RWPE2 (cell line): ENCODE measurements around the gene KIF26B.

Source experiments
- ATAC-seq: fragments of 200-7000 bp; cut with Tn5 transposase; 3 replicates; pipeline ENCODE4 v1.9.1; 2021; ENCODE audit warnings: low read depth
- DNase-seq: peaks from one replicate; pipeline ENCODE4 v3.0.0-alpha.2; 2020; ENCODE audit warnings: low spot score
- H3K27ac ChIP-seq: fragments of 450-650 bp; 2 replicates; pipeline ENCODE4 v1.5.1; 2017; ENCODE audit warnings: mild to moderate bottlenecking; ENCODE audit not compliant: poor library complexity, severe bottlenecking
- H3K27me3 ChIP-seq: fragments of 250-450 bp; sonication (Bioruptor Pico); 2 replicates; pipeline ENCODE4 v1.5.1; 2021; ENCODE audit warnings: mild to moderate bottlenecking, moderate library complexity; ENCODE audit not compliant: insufficient read depth, poor library complexity, severe bottlenecking
- H3K36me3 ChIP-seq: fragments of 250-450 bp; sonication (Bioruptor Pico); 2 replicates; pipeline ENCODE4 v1.5.1; 2020; ENCODE audit warnings: low read depth, mild to moderate bottlenecking, moderate library complexity
- H3K4me1 ChIP-seq: fragments of 250-450 bp; sonication (Bioruptor Pico); 2 replicates; pipeline ENCODE4 v1.5.1; 2021; ENCODE audit warnings: mild to moderate bottlenecking, moderate library complexity; ENCODE audit not compliant: insufficient read depth, poor library complexity, severe bottlenecking
- H3K4me3 ChIP-seq: fragments of 250-450 bp; sonication (Bioruptor Pico); 2 replicates; pipeline ENCODE4 v1.5.1; 2021; ENCODE audit warnings: mild to moderate bottlenecking, moderate library complexity; ENCODE audit not compliant: severe bottlenecking
- H3K9me3 ChIP-seq: fragments of 250-450 bp; sonication (Bioruptor Pico); 2 replicates; pipeline ENCODE4 v1.5.1; 2021; ENCODE audit warnings: mild to moderate bottlenecking, moderate library complexity; ENCODE audit not compliant: severe bottlenecking
- TF ChIP-seq, protein P1 (sequence below): fragments of 450-650 bp; IDR thresholded peaks from one replicate; pipeline ENCODE4 v1.5.1; 2017; ENCODE audit warnings: mild to moderate bottlenecking, moderate library complexity; ENCODE audit not compliant: poor library complexity, severe bottlenecking

KIF26B gene

DNA sequence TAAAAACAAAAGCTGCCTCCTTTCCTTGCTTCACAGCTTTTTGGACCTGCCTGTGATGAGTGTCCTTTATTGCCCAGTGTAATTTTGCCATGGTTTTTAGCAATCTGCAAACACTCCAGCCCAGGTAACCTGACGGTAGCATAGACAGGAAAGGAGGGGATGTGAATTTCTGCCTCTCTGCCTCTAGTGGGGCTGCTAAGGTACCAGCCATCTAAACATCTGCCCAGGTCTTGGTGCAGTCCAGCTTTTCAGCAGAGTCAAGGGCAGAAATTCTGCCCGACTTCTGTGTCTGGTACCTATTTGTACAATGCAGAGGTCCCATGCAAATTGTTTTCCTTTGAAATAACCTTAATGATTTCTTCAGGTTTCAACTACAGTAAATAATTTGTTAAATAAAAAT, 371.4 kb downstream of the KIF26B start:
- TF ChIP-seq, protein P1, sequence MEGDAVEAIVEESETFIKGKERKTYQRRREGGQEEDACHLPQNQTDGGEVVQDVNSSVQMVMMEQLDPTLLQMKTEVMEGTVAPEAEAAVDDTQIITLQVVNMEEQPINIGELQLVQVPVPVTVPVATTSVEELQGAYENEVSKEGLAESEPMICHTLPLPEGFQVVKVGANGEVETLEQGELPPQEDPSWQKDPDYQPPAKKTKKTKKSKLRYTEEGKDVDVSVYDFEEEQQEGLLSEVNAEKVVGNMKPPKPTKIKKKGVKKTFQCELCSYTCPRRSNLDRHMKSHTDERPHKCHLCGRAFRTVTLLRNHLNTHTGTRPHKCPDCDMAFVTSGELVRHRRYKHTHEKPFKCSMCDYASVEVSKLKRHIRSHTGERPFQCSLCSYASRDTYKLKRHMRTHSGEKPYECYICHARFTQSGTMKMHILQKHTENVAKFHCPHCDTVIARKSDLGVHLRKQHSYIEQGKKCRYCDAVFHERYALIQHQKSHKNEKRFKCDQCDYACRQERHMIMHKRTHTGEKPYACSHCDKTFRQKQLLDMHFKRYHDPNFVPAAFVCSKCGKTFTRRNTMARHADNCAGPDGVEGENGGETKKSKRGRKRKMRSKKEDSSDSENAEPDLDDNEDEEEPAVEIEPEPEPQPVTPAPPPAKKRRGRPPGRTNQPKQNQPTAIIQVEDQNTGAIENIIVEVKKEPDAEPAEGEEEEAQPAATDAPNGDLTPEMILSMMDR = no peak
- no peak for DNase-seq
- H3K27me3 ChIP-seq = no peaks in the 10 kb centered on the region
- H3K9me3 ChIP-seq = no peaks in the 10 kb centered on the region
- H3K36me3 ChIP-seq = no peaks in the 10 kb centered on the region
- H3K4me1 ChIP-seq = no peaks in the 10 kb centered on the region
- ATAC-seq = no peak
- H3K4me3 ChIP-seq = no peak overlapping the region
- no peak overlapping the region for H3K27ac ChIP-seq

DNA sequence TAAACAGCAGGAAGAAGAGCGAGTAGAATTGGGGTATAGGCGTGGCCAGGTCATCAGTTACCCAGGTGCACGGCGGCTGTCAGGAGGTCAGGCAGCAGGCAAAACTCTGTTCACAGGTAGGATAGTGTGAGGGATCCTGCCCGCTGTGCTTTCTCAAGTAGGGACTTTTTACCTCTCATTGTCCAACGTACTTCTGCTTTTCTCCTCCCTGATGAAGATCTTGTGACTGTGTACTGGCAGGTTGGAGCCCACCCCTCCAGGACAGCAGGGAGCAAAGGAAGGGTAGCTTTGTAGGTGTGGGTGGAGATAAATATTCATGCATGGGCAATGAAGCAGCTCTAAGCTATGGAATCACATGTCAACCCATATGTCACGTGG, 373.5 kb downstream of the KIF26B start:
- H3K4me1 ChIP-seq = no peaks in the 10 kb centered on the region
- no peak for DNase-seq
- H3K9me3 ChIP-seq = no peaks in the 10 kb centered on the region
- no peak for ATAC-seq
- TF ChIP-seq, protein P1 = no peak
- H3K27ac ChIP-seq = no peak overlapping the region
- H3K36me3 ChIP-seq = no peaks in the 10 kb centered on the region
- H3K4me3 ChIP-seq = no peak overlapping the region
- H3K27me3 ChIP-seq = no peaks in the 10 kb centered on the region

DNA sequence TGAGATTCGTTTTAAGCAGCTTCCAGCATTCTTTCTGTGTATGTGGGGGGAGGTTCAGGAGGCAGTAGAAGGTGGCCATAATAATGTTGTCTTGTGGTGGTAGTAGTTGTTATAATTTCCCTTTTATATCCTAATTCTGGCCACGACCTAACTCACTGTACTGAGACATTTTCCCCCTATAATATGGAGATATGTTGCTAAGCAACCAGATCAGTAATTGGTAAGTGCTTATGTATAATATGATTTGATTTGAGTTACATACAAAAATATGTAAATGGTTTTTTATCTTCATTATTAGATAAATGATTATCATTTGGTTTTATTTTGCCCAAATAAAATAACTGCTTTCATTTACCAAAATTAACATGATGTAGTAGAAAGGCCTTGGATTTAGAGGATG, 376.2 kb downstream of the KIF26B start:
- Histone ChIP-seq H3K36me3 (no peaks in the 10 kb centered on the region), H3K4me1 (no peaks in the 10 kb centered on the region), H3K4me3 (no peak overlapping the region), H3K9me3 (no peaks in the 10 kb centered on the region), H3K27ac (no peak overlapping the region), H3K27me3 (no peaks in the 10 kb centered on the region)
- TF ChIP-seq, protein P1 = no peak
- no peak for ATAC-seq
- no peak for DNase-seq

DNA sequence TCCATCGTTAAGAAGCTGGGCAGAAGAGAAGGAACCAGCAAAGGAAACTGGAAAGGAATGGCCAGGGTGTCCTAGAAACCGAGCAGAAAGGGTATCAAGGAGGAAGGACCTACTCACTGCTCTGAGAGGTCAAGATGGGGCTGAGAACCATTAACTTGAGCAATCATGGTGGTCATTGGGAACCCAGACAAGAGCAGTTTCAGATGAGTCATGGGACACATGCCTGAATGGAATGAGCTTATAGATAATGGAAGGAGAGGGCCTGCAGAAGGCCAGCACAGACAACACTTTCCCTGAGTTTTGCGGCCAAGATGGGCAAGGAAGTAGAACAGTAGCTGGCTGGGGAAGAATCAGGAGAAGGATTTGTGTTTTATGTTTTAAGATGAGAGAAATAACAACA, 383.2 kb downstream of the KIF26B start:
- Histone ChIP-seq H3K27me3 (no peaks in the 10 kb centered on the region), H3K4me3 (no peak overlapping the region), H3K27ac (no peak overlapping the region), H3K36me3 (no peaks in the 10 kb centered on the region), H3K4me1 (no peaks in the 10 kb centered on the region), H3K9me3 (no peaks in the 10 kb centered on the region)
- TF ChIP-seq, protein P1 = no peak
- ATAC-seq = no peak
- no peak for DNase-seq

GRCh38 chr1:245538671-245539070, 383.9 kb downstream of the KIF26B start:
- DNase-seq (no peak), ATAC-seq (peak; percentile 58; the same call in 2 of the 3 replicates)
- no peaks in the 10 kb centered on the region for H3K4me1 ChIP-seq
- H3K27me3 ChIP-seq = no peaks in the 10 kb centered on the region
- no peaks in the 10 kb centered on the region for H3K9me3 ChIP-seq
- TF ChIP-seq, protein P1 = no peak
- H3K4me3 ChIP-seq = no peak overlapping the region
- no peaks in the 10 kb centered on the region for H3K36me3 ChIP-seq
- no peak overlapping the region for H3K27ac ChIP-seq
